Measurements from ENCODE around the gene FRMD4B. TPM values are rescaled to one million over a fixed set of nuclear protein-coding genes. Genes with fewer than 3 reads are reported as not detected.

The FRMD4B gene
- total RNA-seq, 1 experiment from 2014 or later = 0.90 TPM

GRCh38 chr3:69251078-69251805 lies 134.6 kb downstream of the FRMD4B start:
- TF ChIP-seq POLR2AphosphoS5 (IDR thresholded peaks at IDR 0.05; ENCODE audit: low read depth, low read length) = no peak
- TF ChIP-seq CTCF (IDR thresholded peaks at IDR 0.05) = no peak
- no peak for TF ChIP-seq SIN3A (IDR thresholded peaks at IDR 0.05; ENCODE audit: borderline replicate concordance, insufficient read depth, low read depth, low read length)
- TF ChIP-seq REST (IDR thresholded peaks at IDR 0.05; ENCODE audit: insufficient read depth in 1 of 2, low read depth in 2 of 2, low read length in 1 of 2) = no peak
- TF ChIP-seq TCF7L2 (IDR thresholded peaks at IDR 0.05; ENCODE audit: low read depth, low read length) = no peak
- ChIA-PET CTCF (no interaction called here), POLR2A (no interaction called here)
- Histone ChIP-seq H3K4me3 (ENCODE audit: low read depth in 2 of 2, low read length in 2 of 2) (no peak overlapping the region), H3K9me3 (ENCODE audit: control insufficient read depth, insufficient read depth, low read depth, low read length) (no peaks in the 10 kb centered on the region), H3K4me1 (ENCODE audit: control insufficient read depth, insufficient read depth, low read length) (no peaks in the 10 kb centered on the region), H3K36me3 (ENCODE audit: control insufficient read depth, insufficient read depth, low read length) (no peaks in the 10 kb centered on the region), H3K27me3 (ENCODE audit: control insufficient read depth, insufficient read depth, low read length) (no peaks in the 10 kb centered on the region; the same call in none of the 2 replicates), H3K27ac (ENCODE audit: low read length) (no peak overlapping the region)
- in situ Hi-C loops (cut with HindIII; ENCODE audit: low pct_unique_long_range_greater_than_20kb, low sequenced_read_pairs) (no loop called here), intact Hi-C loops (cut with micrococcal nuclease; ENCODE audit: unreplicated experiment) (no loop called here)
- no peak for ATAC-seq
- no TSS peak for BruUV-seq (replicated peaks)
- DNase-seq (ENCODE audit: low read depth, low spot score) = no peak

GRCh38 chr3:69250014-69250413 lies 135.9 kb downstream of the FRMD4B start:
- intact Hi-C loops (cut with micrococcal nuclease; ENCODE audit: unreplicated experiment) (no loop called here), in situ Hi-C loops (cut with HindIII; ENCODE audit: low pct_unique_long_range_greater_than_20kb, low sequenced_read_pairs) (no loop called here)
- Histone ChIP-seq H3K4me3 (ENCODE audit: low read depth in 2 of 2, low read length in 2 of 2) (peak overlapping the region in 1 of 2 experiments; percentile 29; a peak in 2 of 4 replicates), H3K27me3 (ENCODE audit: control insufficient read depth, insufficient read depth, low read length) (no peaks in the 10 kb centered on the region; the same call in none of the 2 replicates), H3K36me3 (ENCODE audit: control insufficient read depth, insufficient read depth, low read length) (no peaks in the 10 kb centered on the region), H3K9me3 (ENCODE audit: control insufficient read depth, insufficient read depth, low read depth, low read length) (no peaks in the 10 kb centered on the region), H3K4me1 (ENCODE audit: control insufficient read depth, insufficient read depth, low read length) (no peaks in the 10 kb centered on the region), H3K27ac (ENCODE audit: low read length) (no peak overlapping the region)
- ATAC-seq = 0 out of 2 replicates have a peak, but pooled peaks have one; percentile 38
- no peak for TF ChIP-seq REST (IDR thresholded peaks at IDR 0.05; ENCODE audit: insufficient read depth in 1 of 2, low read depth in 2 of 2, low read length in 1 of 2)
- TF ChIP-seq SIN3A (IDR thresholded peaks at IDR 0.05; ENCODE audit: borderline replicate concordance, insufficient read depth, low read depth, low read length) = no peak
- no peak for DNase-seq (ENCODE audit: low read depth, low spot score)
- BruUV-seq (replicated peaks) = no TSS peak
- CTCF ChIA-PET = no interaction called here
- POLR2A ChIA-PET = no interaction called here
